ENCODE results near the gene CIAO2A.

Gene CIAO2A

GRCh38 chr15:64044300-64045100, 49.1 kb downstream of the CIAO2A start:
- TF ChIP-seq GATA3 (IDR thresholded peaks at IDR 0.05; ENCODE audit: low read depth, low read length) = no peak
- TF ChIP-seq GATA2 (IDR thresholded peaks at IDR 0.05; ENCODE audit: low read depth, low read length) = no peak

GRCh38 chr15:64038878-64039610, 54.6 kb downstream of the CIAO2A start:
- TF ChIP-seq GATA3 (IDR thresholded peaks at IDR 0.05; ENCODE audit: low read depth, low read length) (no peak), GATA2 (IDR thresholded peaks at IDR 0.05; ENCODE audit: low read depth, low read length) (no peak)

- no peak for TF ChIP-seq GATA2 (IDR thresholded peaks at IDR 0.05; ENCODE audit: low read depth, low read length)
- TF ChIP-seq GATA3 (IDR thresholded peaks at IDR 0.05; ENCODE audit: low read depth, low read length) = no peak
Observed at GRCh38 chr15:64037966-64038365, 55.7 kb downstream of the CIAO2A start.

- no peak for TF ChIP-seq GATA2 (IDR thresholded peaks at IDR 0.05; ENCODE audit: low read depth, low read length)
- no peak for TF ChIP-seq GATA3 (IDR thresholded peaks at IDR 0.05; ENCODE audit: low read depth, low read length)
Observed at GRCh38 chr15:64037116-64037515, 56.5 kb downstream of the CIAO2A start.

GRCh38 chr15:64035525-64035924, 58.1 kb downstream of the CIAO2A start:
- TF ChIP-seq GATA2 (IDR thresholded peaks at IDR 0.05; ENCODE audit: low read depth, low read length) (no peak), GATA3 (IDR thresholded peaks at IDR 0.05; ENCODE audit: low read depth, low read length) (no peak)

- TF ChIP-seq GATA2 (IDR thresholded peaks at IDR 0.05; ENCODE audit: low read depth, low read length) = no peak
- TF ChIP-seq GATA3 (IDR thresholded peaks at IDR 0.05; ENCODE audit: low read depth, low read length) = no peak
Observed at GRCh38 chr15:64034519-64034918, 59.1 kb downstream of the CIAO2A start.

GRCh38 chr15:64032329-64032728, 61.3 kb downstream of the CIAO2A start:
- no peak for TF ChIP-seq GATA2 (IDR thresholded peaks at IDR 0.05; ENCODE audit: low read depth, low read length)
- no peak for TF ChIP-seq GATA3 (IDR thresholded peaks at IDR 0.05; ENCODE audit: low read depth, low read length)

GRCh38 chr15:64030123-64030522, 63.5 kb downstream of the CIAO2A start:
- TF ChIP-seq GATA3 (IDR thresholded peaks at IDR 0.05; ENCODE audit: low read depth, low read length) (no peak), GATA2 (IDR thresholded peaks at IDR 0.05; ENCODE audit: low read depth, low read length) (no peak)

- TF ChIP-seq GATA3 (IDR thresholded peaks at IDR 0.05; ENCODE audit: low read depth, low read length) (no peak), GATA2 (IDR thresholded peaks at IDR 0.05; ENCODE audit: low read depth, low read length) (no peak)
Observed at GRCh38 chr15:64029633-64030032, 64.0 kb downstream of the CIAO2A start.

GRCh38 chr15:64029110-64029509, 64.5 kb downstream of the CIAO2A start:
- TF ChIP-seq GATA2 (IDR thresholded peaks at IDR 0.05; ENCODE audit: low read depth, low read length) = no peak

- TF ChIP-seq GATA3 (IDR thresholded peaks at IDR 0.05; ENCODE audit: low read depth, low read length) = no peak
- TF ChIP-seq GATA2 (IDR thresholded peaks at IDR 0.05; ENCODE audit: low read depth, low read length) = no peak
Observed at GRCh38 chr15:64026591-64026990, 67.0 kb downstream of the CIAO2A start.

GRCh38 chr15:64024172-64025050, 69.2 kb downstream of the CIAO2A start:
- TF ChIP-seq GATA3 (IDR thresholded peaks at IDR 0.05; ENCODE audit: low read depth, low read length) (no peak), GATA2 (IDR thresholded peaks at IDR 0.05; ENCODE audit: low read depth, low read length) (no peak)

- TF ChIP-seq GATA3 (IDR thresholded peaks at IDR 0.05; ENCODE audit: low read depth, low read length) (no peak), GATA2 (IDR thresholded peaks at IDR 0.05; ENCODE audit: low read depth, low read length) (no peak)
Observed at GRCh38 chr15:64023220-64023619, 70.4 kb downstream of the CIAO2A start.

- TF ChIP-seq GATA3 (IDR thresholded peaks at IDR 0.05; ENCODE audit: low read depth, low read length) = no peak
- TF ChIP-seq GATA2 (IDR thresholded peaks at IDR 0.05; ENCODE audit: low read depth, low read length) = no peak
Observed at GRCh38 chr15:64022571-64022970, 71.1 kb downstream of the CIAO2A start.

Data from SH-SY5Y (cell line).